ENCODE measurements around the gene CCNY.

- TF ChIP-seq CTCF (IDR thresholded peaks at IDR 0.05 in 4 of 5, conservative IDR thresholded peaks at IDR 0.05 in 1 of 5), result no peak
- TF ChIP-seq POLR2A (IDR thresholded peaks at IDR 0.05), result no peak
Measured at GRCh38 chr10:35575640-35576039, 239.3 kb downstream of the CCNY start.
